ENCODE results near the gene BCAS3.
A peak's percentile ranks its signal among the peaks of the same experiment; 100 is the strongest.

The BCAS3 gene

GRCh38 chr17:61393550-61393903, 715.9 kb downstream of the BCAS3 start:
- Histone ChIP-seq H3K9me3 (ENCODE audit: low read length) (no peaks in the 10 kb centered on the region), H3K27me3 (ENCODE audit: insufficient read depth, low read length) (no peaks in the 10 kb centered on the region), H3K27ac (ENCODE audit: low read depth, low read length, poor library complexity, severe bottlenecking) (no peak overlapping the region), H3K4me2 (ENCODE audit: low read length) (no peak overlapping the region), H3F3A (ENCODE audit: insufficient read depth, low read length) (no peaks in the 10 kb centered on the region), H3K79me2 (ENCODE audit: insufficient read depth, low read length) (no peaks in the 10 kb centered on the region), H3K4me3 (ENCODE audit: low read depth, low read length, poor library complexity, severe bottlenecking) (no peak overlapping the region), H2AFZ (ENCODE audit: low read length) (no peak overlapping the region), H3K9ac (ENCODE audit: low read length) (no peak overlapping the region), H3K9me2 (ENCODE audit: low read depth, low read length) (no peaks in the 10 kb centered on the region), H3K4me1 (ENCODE audit: insufficient read depth, low read length, severe bottlenecking) (no peaks in the 10 kb centered on the region), H4K20me1 (ENCODE audit: insufficient read depth, low read length) (no peaks in the 10 kb centered on the region), H3K36me3 (ENCODE audit: insufficient read depth, low read length) (no peaks in the 10 kb centered on the region)
- TF ChIP-seq, protein P1, sequence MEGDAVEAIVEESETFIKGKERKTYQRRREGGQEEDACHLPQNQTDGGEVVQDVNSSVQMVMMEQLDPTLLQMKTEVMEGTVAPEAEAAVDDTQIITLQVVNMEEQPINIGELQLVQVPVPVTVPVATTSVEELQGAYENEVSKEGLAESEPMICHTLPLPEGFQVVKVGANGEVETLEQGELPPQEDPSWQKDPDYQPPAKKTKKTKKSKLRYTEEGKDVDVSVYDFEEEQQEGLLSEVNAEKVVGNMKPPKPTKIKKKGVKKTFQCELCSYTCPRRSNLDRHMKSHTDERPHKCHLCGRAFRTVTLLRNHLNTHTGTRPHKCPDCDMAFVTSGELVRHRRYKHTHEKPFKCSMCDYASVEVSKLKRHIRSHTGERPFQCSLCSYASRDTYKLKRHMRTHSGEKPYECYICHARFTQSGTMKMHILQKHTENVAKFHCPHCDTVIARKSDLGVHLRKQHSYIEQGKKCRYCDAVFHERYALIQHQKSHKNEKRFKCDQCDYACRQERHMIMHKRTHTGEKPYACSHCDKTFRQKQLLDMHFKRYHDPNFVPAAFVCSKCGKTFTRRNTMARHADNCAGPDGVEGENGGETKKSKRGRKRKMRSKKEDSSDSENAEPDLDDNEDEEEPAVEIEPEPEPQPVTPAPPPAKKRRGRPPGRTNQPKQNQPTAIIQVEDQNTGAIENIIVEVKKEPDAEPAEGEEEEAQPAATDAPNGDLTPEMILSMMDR (IDR thresholded peaks at IDR 0.05; ENCODE audit: low read length) = peak; percentile 60
- TF ChIP-seq EZH2 (IDR thresholded peaks at IDR 0.05; ENCODE audit: borderline replicate concordance, low read length) = no peak

DNA sequence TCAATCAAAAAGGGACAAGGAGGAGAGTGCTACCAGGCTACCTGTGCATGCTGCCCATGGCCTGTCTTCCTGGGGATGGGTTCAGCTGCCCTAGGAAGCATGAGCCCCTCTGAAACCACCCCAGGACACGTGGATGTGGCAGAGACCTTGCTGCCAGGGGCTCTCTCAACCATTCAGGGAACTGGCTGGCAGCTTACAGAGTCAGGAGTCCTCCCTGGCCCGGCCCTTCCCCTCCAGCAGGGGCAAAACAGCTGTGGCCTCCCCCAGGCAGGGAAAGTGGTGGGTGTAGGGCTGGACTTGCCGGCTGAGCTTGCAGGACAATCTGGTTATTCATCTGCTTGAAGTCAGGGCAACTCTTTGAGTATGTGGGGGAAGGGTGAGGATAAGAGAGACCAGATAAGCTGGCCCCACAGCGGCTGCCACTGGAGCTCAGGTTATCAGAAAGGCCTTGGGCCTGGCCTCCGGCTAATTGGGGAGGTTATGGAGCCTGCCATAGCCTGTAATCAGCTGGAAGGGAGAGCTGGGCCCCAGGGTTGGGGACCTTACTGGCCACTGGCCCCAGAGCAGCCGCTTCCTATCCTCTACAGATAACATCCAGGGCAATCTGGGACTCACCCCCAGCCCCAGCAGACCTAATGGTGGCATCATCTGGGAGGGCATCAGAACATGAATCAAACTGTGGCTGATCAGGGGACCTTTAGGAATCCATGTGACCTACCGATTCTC, 716.4 kb downstream of the BCAS3 start:
- Histone ChIP-seq H3K4me1 (ENCODE audit: insufficient read depth, low read length, severe bottlenecking) (no peaks in the 10 kb centered on the region), H3K9ac (ENCODE audit: low read length) (no peak overlapping the region), H3K9me2 (ENCODE audit: low read depth, low read length) (no peaks in the 10 kb centered on the region), H3K9me3 (ENCODE audit: low read length) (no peaks in the 10 kb centered on the region), H3K4me2 (ENCODE audit: low read length) (no peak overlapping the region), H2AFZ (ENCODE audit: low read length) (no peak overlapping the region), H3K27me3 (ENCODE audit: insufficient read depth, low read length) (no peaks in the 10 kb centered on the region), H3F3A (ENCODE audit: insufficient read depth, low read length) (no peaks in the 10 kb centered on the region), H3K79me2 (ENCODE audit: insufficient read depth, low read length) (no peaks in the 10 kb centered on the region), H3K36me3 (ENCODE audit: insufficient read depth, low read length) (no peaks in the 10 kb centered on the region), H4K20me1 (ENCODE audit: insufficient read depth, low read length) (no peaks in the 10 kb centered on the region), H3K4me3 (ENCODE audit: low read depth, low read length, poor library complexity, severe bottlenecking) (no peak overlapping the region), H3K27ac (ENCODE audit: low read depth, low read length, poor library complexity, severe bottlenecking) (no peak overlapping the region)
- TF ChIP-seq, protein P1 (IDR thresholded peaks at IDR 0.05; ENCODE audit: low read length) = no peak
- TF ChIP-seq EZH2 (IDR thresholded peaks at IDR 0.05; ENCODE audit: borderline replicate concordance, low read length) = no peak

GRCh38 chr17:61394630-61395408, 717.2 kb downstream of the BCAS3 start:
- Histone ChIP-seq H3K36me3 (ENCODE audit: insufficient read depth, low read length) (no peaks in the 10 kb centered on the region), H3K4me1 (ENCODE audit: insufficient read depth, low read length, severe bottlenecking) (no peaks in the 10 kb centered on the region), H3F3A (ENCODE audit: insufficient read depth, low read length) (no peaks in the 10 kb centered on the region), H3K79me2 (ENCODE audit: insufficient read depth, low read length) (no peaks in the 10 kb centered on the region), H3K27me3 (ENCODE audit: insufficient read depth, low read length) (no peaks in the 10 kb centered on the region), H2AFZ (ENCODE audit: low read length) (no peak overlapping the region), H3K9ac (ENCODE audit: low read length) (no peak overlapping the region), H3K4me3 (ENCODE audit: low read depth, low read length, poor library complexity, severe bottlenecking) (no peak overlapping the region), H3K9me3 (ENCODE audit: low read length) (no peaks in the 10 kb centered on the region), H3K27ac (ENCODE audit: low read depth, low read length, poor library complexity, severe bottlenecking) (no peak overlapping the region), H4K20me1 (ENCODE audit: insufficient read depth, low read length) (no peaks in the 10 kb centered on the region), H3K9me2 (ENCODE audit: low read depth, low read length) (no peaks in the 10 kb centered on the region), H3K4me2 (ENCODE audit: low read length) (no peak overlapping the region)
- TF ChIP-seq, protein P1 (IDR thresholded peaks at IDR 0.05; ENCODE audit: low read length) = no peak
- TF ChIP-seq EZH2 (IDR thresholded peaks at IDR 0.05; ENCODE audit: borderline replicate concordance, low read length) = no peak

All from OCI-LY1 (cell line).